Common myeloid progenitor, CD34-positive (primary cell): Measurements from ENCODE around the gene IGFBP5.

ENCODE experiments used
- CTCF ChIA-PET: fragments of 350-600 bp; sonication (Branson Sonifier 250); formaldehyde crosslinking; loops from one replicate; lab custom pipeline; 2021; ENCODE audit warnings: antibody characterized with exemption; lab: Charles Lee
- POLR2A ChIA-PET: fragments of 350-600 bp; sonication (Branson Sonifier 250); formaldehyde crosslinking; loops from one replicate; lab custom pipeline; 2021; ENCODE audit warnings: antibody characterized with exemption; lab: Charles Lee
- DNase-seq, 3 donors: peaks; one replicate each; pipeline versions ENCODE4 v3.0.0 to v3.0.0-alpha.2; 2013
- H3K27ac ChIP-seq, 2 experiments: 1 replicate in 1 of 2; 2 replicates in 1 of 2; pipeline ENCODE4 v1.7.0; 2013; ENCODE audit warnings: inconsistent platforms in 2 of 2, low read length in 2 of 2, mild to moderate bottlenecking in 2 of 2, low read depth in 1 of 2, moderate library complexity in 1 of 2; ENCODE audit not compliant: severe bottlenecking in 2 of 2, insufficient read depth in 1 of 2, poor library complexity in 1 of 2
- H3K27me3 ChIP-seq, 5 experiments: replicated peaks in 2 of 5; 1 replicate in 3 of 5; 2 replicates in 2 of 5; pipeline versions ENCODE4 v1.6.1 to v1.7.0; 2013; ENCODE audit warnings: low read length in 4 of 5, mild to moderate bottlenecking in 2 of 5, moderate library complexity in 2 of 5, inconsistent platforms in 1 of 5; ENCODE audit not compliant: insufficient read depth in 5 of 5, control insufficient read depth in 4 of 5
- H3K36me3 ChIP-seq, 4 experiments: 1 replicate in 2 of 4; 2 replicates in 2 of 4; pipeline versions ENCODE4 v1.6.1 to v1.7.0; 2013; ENCODE audit warnings: low read length in 3 of 4, control low read depth in 1 of 4, mild to moderate bottlenecking in 1 of 4; ENCODE audit not compliant: control insufficient read depth in 4 of 4, insufficient read depth in 4 of 4
- H3K4me1 ChIP-seq, 4 experiments: 1 replicate in 3 of 4; 2 replicates in 1 of 4; pipeline versions ENCODE4 v1.6.1 to v1.7.1; 2013; ENCODE audit warnings: low read length in 3 of 4, mild to moderate bottlenecking in 3 of 4, control low read depth in 1 of 4, inconsistent platforms in 1 of 4, moderate library complexity in 1 of 4; ENCODE audit not compliant: control insufficient read depth in 4 of 4, insufficient read depth in 4 of 4; ENCODE audit errors: control extremely low read depth in 1 of 4
- H3K4me3 ChIP-seq, 7 experiments: 1 replicate in 4 of 7; 2 replicates in 3 of 7; pipeline versions ENCODE4 v1.5.1 to v1.7.0; 2013; ENCODE audit warnings: mild to moderate bottlenecking in 7 of 7, low read length in 6 of 7, moderate library complexity in 6 of 7, inconsistent platforms in 2 of 7, low read depth in 2 of 7, control low read depth in 1 of 7; ENCODE audit not compliant: insufficient read depth in 4 of 7, control insufficient read depth in 1 of 7; ENCODE audit errors: extremely low read depth in 1 of 7
- H3K9me3 ChIP-seq, 5 experiments: 1 replicate in 4 of 5; 2 replicates in 1 of 5; pipeline versions ENCODE4 v1.6.1 to v1.7.1; 2013; ENCODE audit warnings: low read length in 4 of 5, mild to moderate bottlenecking in 2 of 5, inconsistent platforms in 1 of 5, low read depth in 1 of 5, moderate library complexity in 1 of 5; ENCODE audit not compliant: control insufficient read depth in 4 of 5, insufficient read depth in 2 of 5; ENCODE audit errors: control extremely low read depth in 1 of 5
- WGBS: methylation state at CpG from one replicate; pipeline ENCODE4 v1.1.5; 2013; ENCODE audit not compliant: insufficient coverage; 5-methylcytosine and 5-hydroxymethylcytosine counted together

The IGFBP5 gene

DNA sequence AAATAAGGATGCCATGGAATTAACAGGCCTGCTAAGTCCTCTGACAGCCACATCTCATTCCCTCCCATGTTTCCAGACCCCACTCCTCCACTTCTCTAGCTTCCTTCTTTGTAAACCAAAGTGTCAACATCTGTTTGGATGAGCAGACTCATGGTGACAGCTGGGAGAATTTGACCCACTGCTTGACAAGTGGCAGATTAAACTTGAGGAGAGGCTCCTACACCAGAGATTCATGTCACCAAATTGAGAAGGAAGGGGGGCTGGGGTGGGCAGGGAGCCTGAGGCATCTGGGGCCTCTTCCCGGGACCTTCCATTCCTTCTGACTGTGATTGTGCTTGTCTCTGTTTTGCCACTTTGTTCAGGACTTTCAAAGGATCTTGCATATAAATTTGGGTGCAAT is 41.0 kb upstream of the IGFBP5 start:
- Histone ChIP-seq H3K27ac (no peak overlapping the region), H3K36me3 (no peaks in the 10 kb centered on the region), H3K4me1 (no peaks in the 10 kb centered on the region), H3K9me3 (no peaks in the 10 kb centered on the region), H3K27me3 (no peaks in the 10 kb centered on the region), H3K4me3 (no peak overlapping the region)
- DNase-seq, result no peak
- ChIA-PET CTCF (interaction anchor here (1.4 kb wide), 1 partner anchor 17 kb away, joined by 3 read pairs; no protein-coding TSS in a partner anchor), POLR2A (no interaction called here)
- WGBS, result 67% methylated on average over 1 of the region's 1 CpG

DNA sequence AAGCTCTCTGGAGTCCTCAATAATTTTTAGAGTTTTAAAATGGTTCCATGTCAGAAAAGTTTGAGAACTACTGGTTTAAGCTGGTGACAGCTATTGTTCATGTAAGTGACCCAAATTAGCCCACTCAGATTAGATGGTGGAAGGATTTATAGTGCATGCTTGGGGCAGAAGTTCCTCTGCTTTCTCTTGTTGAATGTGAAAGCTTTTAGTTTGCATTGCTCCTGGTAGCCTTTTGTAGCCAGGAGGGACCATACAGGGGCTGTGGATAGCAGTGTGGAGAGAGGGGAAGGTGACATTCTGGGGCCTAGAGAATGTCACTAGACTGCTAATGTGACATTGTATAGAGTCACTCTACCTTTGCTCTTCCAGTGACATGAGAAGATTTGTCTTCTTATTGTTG is 40.3 kb upstream of the IGFBP5 start:
- Histone ChIP-seq H3K27me3 (peaks cover 0 to 2% (median 0%) of the 10 kb centered on the region in 5 experiments), H3K27ac (no peak overlapping the region), H3K4me1 (no peaks in the 10 kb centered on the region), H3K36me3 (no peaks in the 10 kb centered on the region), H3K4me3 (no peak overlapping the region), H3K9me3 (no peaks in the 10 kb centered on the region)
- DNase-seq, result no peak
- CTCF ChIA-PET, result interaction anchor here (0.6 to 1.4 kb wide), 2 partner anchors 16 to 785 kb away, joined by 3 to 4 read pairs; no protein-coding TSS in a partner anchor
- POLR2A ChIA-PET, result no interaction called here

DNA sequence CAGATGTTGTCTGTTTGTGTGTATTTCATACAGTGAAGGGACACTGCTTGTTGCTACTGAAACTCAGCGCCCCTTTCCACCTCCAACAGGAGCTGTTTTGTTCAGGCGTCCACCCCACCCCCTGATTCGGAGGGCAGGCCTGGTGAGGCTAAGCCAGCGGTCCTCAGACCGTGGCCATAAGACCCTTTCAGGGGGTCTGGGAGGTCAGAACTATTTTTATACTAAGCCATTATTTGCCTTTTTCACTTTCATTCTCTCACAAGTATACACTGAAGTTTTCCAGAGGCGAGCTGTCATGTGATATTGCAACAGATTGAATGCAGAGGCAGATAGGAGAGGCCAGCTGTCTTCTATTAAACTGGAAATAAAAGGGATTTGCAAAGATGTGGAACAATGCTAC is 39.7 kb upstream of the IGFBP5 start:
- Histone ChIP-seq H3K36me3 (no peaks in the 10 kb centered on the region), H3K4me3 (no peak overlapping the region), H3K27me3 (peaks cover 0 to 2% (median 0%) of the 10 kb centered on the region in 5 experiments), H3K4me1 (no peaks in the 10 kb centered on the region), H3K9me3 (no peaks in the 10 kb centered on the region), H3K27ac (no peak overlapping the region)
- 100% methylated on average over 5 of the region's 6 CpGs for WGBS
- CTCF ChIA-PET, result interaction anchor here (1.4 kb wide), 1 partner anchor 16 kb away, joined by 3 read pairs; no protein-coding TSS in a partner anchor
- POLR2A ChIA-PET, result no interaction called here
- no peak for DNase-seq

DNA sequence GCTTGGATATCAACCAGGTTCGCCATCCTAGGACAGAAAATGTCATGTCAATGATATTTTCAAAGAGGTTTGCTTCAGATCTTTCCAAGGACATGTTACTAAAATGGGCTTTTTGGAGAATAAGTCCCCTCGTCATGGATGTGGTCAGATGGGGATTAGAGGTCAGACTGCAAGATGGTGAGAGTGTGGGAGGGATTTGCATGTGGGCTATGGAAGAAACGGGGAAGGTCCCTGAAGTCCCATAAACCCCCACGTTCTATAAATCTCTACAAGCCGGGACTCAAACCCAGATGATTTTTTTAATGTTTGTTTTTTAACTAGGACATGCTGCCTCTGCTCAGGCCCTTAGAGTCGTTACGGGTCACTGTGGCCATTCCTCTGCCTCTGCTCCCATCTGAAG is 37.7 kb upstream of the IGFBP5 start:
- CTCF ChIA-PET, result no interaction called here
- WGBS, result 95% methylated on average over 4 of the region's 7 CpGs
- no peaks in the 10 kb centered on the region for H3K4me1 ChIP-seq
- H3K36me3 ChIP-seq, result no peaks in the 10 kb centered on the region
- H3K27me3 ChIP-seq, result peaks cover 0 to 6% (median 0%) of the 10 kb centered on the region in 5 experiments
- H3K27ac ChIP-seq, result no peak overlapping the region
- POLR2A ChIA-PET, result no interaction called here
- no peak for DNase-seq
- no peaks in the 10 kb centered on the region for H3K9me3 ChIP-seq
- no peak overlapping the region for H3K4me3 ChIP-seq

DNA sequence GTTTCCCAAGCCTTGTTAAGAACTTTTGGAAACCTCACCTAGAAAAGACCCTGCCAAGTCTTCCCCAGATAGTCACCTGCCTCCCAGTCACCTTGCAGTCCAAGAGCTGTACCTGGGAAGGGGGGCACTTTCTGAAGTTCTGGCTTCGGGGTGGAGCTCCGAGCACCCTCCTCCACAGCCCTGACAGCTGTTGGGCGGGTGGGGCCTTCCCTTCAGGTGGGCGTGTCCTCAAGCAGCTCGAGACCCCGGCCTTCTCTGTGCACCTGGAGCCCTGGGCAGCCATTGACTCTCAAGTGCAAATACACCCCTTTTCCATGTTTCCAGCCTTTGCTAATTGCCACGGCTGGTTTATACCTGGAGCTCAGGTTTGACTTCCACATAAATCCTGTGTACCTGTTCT is 37.0 kb upstream of the IGFBP5 start:
- Histone ChIP-seq H3K27ac (no peak overlapping the region), H3K4me3 (no peak overlapping the region), H3K4me1 (no peaks in the 10 kb centered on the region), H3K9me3 (no peaks in the 10 kb centered on the region), H3K27me3 (peaks cover 0 to 6% (median 0%) of the 10 kb centered on the region in 5 experiments), H3K36me3 (no peaks in the 10 kb centered on the region)
- POLR2A ChIA-PET, result no interaction called here
- CTCF ChIA-PET, result interaction anchor here (1.0 kb wide), 1 partner anchor 35 kb away, joined by 3 read pairs; no protein-coding TSS in a partner anchor
- DNase-seq, result no peak
- 97% methylated on average over 7 of the region's 7 CpGs for WGBS

DNA sequence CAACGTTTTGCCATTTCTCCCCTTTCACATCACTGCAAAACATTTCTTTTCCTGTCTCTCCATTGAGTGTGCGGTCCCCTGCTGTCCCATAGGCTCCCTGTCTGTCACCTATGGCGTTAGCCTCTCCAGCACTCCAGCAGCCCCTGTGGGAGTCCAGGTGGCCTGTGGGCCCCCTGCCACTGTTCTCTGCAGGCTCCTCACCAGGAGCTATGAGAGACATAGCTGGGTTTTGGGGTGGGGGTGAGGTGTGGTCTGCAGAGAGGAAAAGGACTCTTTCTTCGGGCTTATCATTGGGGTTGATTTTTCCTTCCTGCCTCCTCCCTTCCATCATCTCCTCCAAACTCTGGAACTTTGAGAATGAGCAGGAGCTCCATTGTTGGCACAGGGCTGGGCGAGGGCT is 36.1 kb upstream of the IGFBP5 start:
- POLR2A ChIA-PET, result no interaction called here
- H3K27me3 ChIP-seq, result peaks cover 0 to 6% (median 0%) of the 10 kb centered on the region in 5 experiments
- H3K9me3 ChIP-seq, result no peaks in the 10 kb centered on the region
- no peak overlapping the region for H3K27ac ChIP-seq
- WGBS, result 94% methylated on average over 2 of the region's 5 CpGs
- no peaks in the 10 kb centered on the region for H3K36me3 ChIP-seq
- DNase-seq, result no peak
- H3K4me1 ChIP-seq, result no peaks in the 10 kb centered on the region
- H3K4me3 ChIP-seq, result no peak overlapping the region
- CTCF ChIA-PET, result no interaction called here

DNA sequence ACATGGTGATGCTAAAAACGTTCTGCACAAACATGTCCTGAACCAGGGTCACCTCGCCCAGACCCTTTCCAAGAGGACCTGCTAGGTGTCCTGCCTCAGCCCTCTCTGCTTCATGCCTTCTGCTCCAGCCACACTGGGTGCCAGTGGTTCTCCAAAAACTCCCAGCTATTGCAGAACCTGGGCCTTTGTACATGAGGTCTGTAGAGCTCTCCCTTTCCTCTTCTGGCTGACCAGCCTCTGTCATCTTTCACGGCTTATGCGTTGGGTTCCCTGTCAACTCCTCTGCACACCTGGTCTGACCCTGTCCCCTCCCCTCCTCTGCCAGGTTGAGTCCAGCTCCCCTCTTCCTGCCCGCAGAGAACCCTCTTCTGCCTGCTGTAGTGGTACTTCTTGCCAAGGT is 35.5 kb upstream of the IGFBP5 start:
- POLR2A ChIA-PET, result no interaction called here
- H3K36me3 ChIP-seq, result no peaks in the 10 kb centered on the region
- CTCF ChIA-PET, result no interaction called here

More for the DNA sequence above, 35.5 kb upstream of the IGFBP5 start:
- Histone ChIP-seq H3K27ac (no peak overlapping the region), H3K4me1 (no peaks in the 10 kb centered on the region), H3K27me3 (peaks cover 0 to 6% (median 0%) of the 10 kb centered on the region in 5 experiments), H3K4me3 (no peak overlapping the region), H3K9me3 (no peaks in the 10 kb centered on the region)
- DNase-seq, result no peak
- WGBS, result 88% methylated on average over 5 of the region's 5 CpGs
